HG02678 (cell line): ENCODE data around the gene UBAP1L.
"Not testable (repeated sequence)": the region's sequence is repeated elsewhere in the genome, so short reads cannot be mapped to it uniquely, and the experiment has no call there.

ENCODE experiments used
- ATAC-seq: cut with Tn5 transposase; IDR thresholded peaks from one replicate; pipeline ENCODE4 v1.9.1; 2021; ENCODE audit warnings: mild to moderate bottlenecking, moderate library complexity; ENCODE audit not compliant: unreplicated experiment

UBAP1L gene

GRCh38 chr15:65085207-65085753, 29.7 kb downstream of the UBAP1L start:
- ATAC-seq = no peak

- ATAC-seq = no peak
Measured at GRCh38 chr15:65084500-65085206, 30.3 kb downstream of the UBAP1L start.

- ATAC-seq = no peak
Measured at GRCh38 chr15:65083262-65083701, 31.7 kb downstream of the UBAP1L start.

- ATAC-seq = no peak
Measured at GRCh38 chr15:65082303-65082953, 32.6 kb downstream of the UBAP1L start.

GRCh38 chr15:65081758-65082157, 33.2 kb downstream of the UBAP1L start:
- no peak for ATAC-seq

- no peak for ATAC-seq
Measured at GRCh38 chr15:65081270-65081669, 33.7 kb downstream of the UBAP1L start.

GRCh38 chr15:65079580-65079979, 35.4 kb downstream of the UBAP1L start:
- ATAC-seq = no peak

GRCh38 chr15:65077981-65078352, 37.0 kb downstream of the UBAP1L start:
- ATAC-seq = no peak

GRCh38 chr15:65077291-65077980, 37.6 kb downstream of the UBAP1L start:
- no peak for ATAC-seq

- no peak for ATAC-seq
Measured at GRCh38 chr15:65076486-65077290, 38.3 kb downstream of the UBAP1L start, which contains the start of gene KBTBD13. Gene KBTBD13, plus strand, starts transcription at chr15:65076746. Its CDS starts 70 bp downstream, at chr15:65076816.

- ATAC-seq = not testable (repeated sequence)
Measured at GRCh38 chr15:65075607-65076395, 39.2 kb downstream of the UBAP1L start.

GRCh38 chr15:65074946-65075345, 40.1 kb downstream of the UBAP1L start:
- not testable (repeated sequence) for ATAC-seq

- ATAC-seq = no peak
Measured at GRCh38 chr15:65072617-65073016, 42.4 kb downstream of the UBAP1L start.

- ATAC-seq = no peak
Measured at GRCh38 chr15:65072027-65072426, 43.0 kb downstream of the UBAP1L start.

GRCh38 chr15:65071381-65071811, 43.6 kb downstream of the UBAP1L start:
- no peak for ATAC-seq

GRCh38 chr15:65069779-65070546, 45.0 kb downstream of the UBAP1L start:
- ATAC-seq = no peak

GRCh38 chr15:65069179-65069578, 45.8 kb downstream of the UBAP1L start:
- ATAC-seq = no peak

GRCh38 chr15:65068403-65068788, 46.6 kb downstream of the UBAP1L start:
- no peak for ATAC-seq
